Non-pigmented ciliary epithelial cell (primary cell): Measurements from ENCODE around the gene NOP14.
"Not testable (repeated sequence)": the region's sequence is repeated elsewhere in the genome, so short reads cannot be mapped to it uniquely, and the experiment has no call there.

Experiments used
- DNase-seq: peaks from one replicate; pipeline ENCODE4 v3.0.0-alpha.2; 2010; ENCODE audit warnings: low read depth

NOP14 gene

GRCh38 chr4:2942532-2943363 lies 20.5 kb downstream of the NOP14 start:
- DNase-seq: no peak

GRCh38 chr4:2942037-2942531 lies 21.1 kb downstream of the NOP14 start:
- no peak for DNase-seq

GRCh38 chr4:2941138-2942036 lies 21.8 kb downstream of the NOP14 start:
- no peak for DNase-seq

GRCh38 chr4:2940267-2941137 lies 22.7 kb downstream of the NOP14 start:
- DNase-seq: no peak

- DNase-seq: no peak
These were observed 23.6 kb downstream of the NOP14 start for GRCh38 chr4:2939383-2940243.

GRCh38 chr4:2938906-2939305 lies 24.3 kb downstream of the NOP14 start:
- DNase-seq: no peak

GRCh38 chr4:2938411-2938810 lies 24.8 kb downstream of the NOP14 start:
- DNase-seq: not testable (repeated sequence)

GRCh38 chr4:2937986-2938385 lies 25.2 kb downstream of the NOP14 start:
- no peak for DNase-seq

GRCh38 chr4:2937146-2937857 lies 25.9 kb downstream of the NOP14 start:
- no peak for DNase-seq

- DNase-seq: no peak
These were observed 26.4 kb downstream of the NOP14 start for GRCh38 chr4:2936773-2937145.

- DNase-seq: no peak
These were observed 27.2 kb downstream of the NOP14 start for GRCh38 chr4:2935762-2936743.

GRCh38 chr4:2934813-2935761 lies 28.1 kb downstream of the NOP14 start:
- DNase-seq: peak; percentile 43

- DNase-seq: no peak
These were observed 29.0 kb downstream of the NOP14 start for GRCh38 chr4:2934077-2934812.

- no peak for DNase-seq
These were observed 29.6 kb downstream of the NOP14 start for GRCh38 chr4:2933566-2934076.

GRCh38 chr4:2932951-2933565 lies 30.1 kb downstream of the NOP14 start:
- no peak for DNase-seq

- DNase-seq: no peak
These were observed 30.8 kb downstream of the NOP14 start for GRCh38 chr4:2932321-2932950.
